Kidney epithelial cell (primary cell): ENCODE data around the gene NCKAP5. TPM values are rescaled to one million over a fixed set of nuclear protein-coding genes. Genes with fewer than 3 reads are reported as not detected.

ENCODE experiments used
- DNase-seq: peaks from one replicate; pipeline ENCODE4 v3.0.0-alpha.2; 2010; ENCODE audit warnings: low read depth
- H3K27me3 ChIP-seq: 2 replicates; pipeline ENCODE4 v1.6.0; 2011; ENCODE audit warnings: low read length; ENCODE audit not compliant: control insufficient read depth, insufficient read depth
- H3K36me3 ChIP-seq: 2 replicates; pipeline ENCODE4 v1.5.1; 2011; ENCODE audit warnings: low read length; ENCODE audit not compliant: control insufficient read depth, insufficient read depth
- H3K4me3 ChIP-seq: 2 replicates; pipeline ENCODE4 v1.5.1; 2011; ENCODE audit warnings: low read depth, mild to moderate bottlenecking, control low read depth, low read length
- total RNA-seq: library from RNA; depleted of rRNA; stranded (reverse); fragments of >200 nt; gene quantifications from 2 replicates; pipeline ENCODE4 v1.2.3, GENCODE V29; 2015
- TF ChIP-seq, protein P1 (sequence below): IDR thresholded peaks from 2 replicates; pipeline ENCODE4 v1.5.1; 2011; ENCODE audit warnings: mild to moderate bottlenecking, moderate library complexity, low read length, control low read depth, inconsistent platforms; ENCODE audit not compliant: insufficient read depth, poor library complexity, severe bottlenecking

NCKAP5 gene
- total RNA-seq, 1 donor from 2014 or later, result 0.33 TPM

DNA sequence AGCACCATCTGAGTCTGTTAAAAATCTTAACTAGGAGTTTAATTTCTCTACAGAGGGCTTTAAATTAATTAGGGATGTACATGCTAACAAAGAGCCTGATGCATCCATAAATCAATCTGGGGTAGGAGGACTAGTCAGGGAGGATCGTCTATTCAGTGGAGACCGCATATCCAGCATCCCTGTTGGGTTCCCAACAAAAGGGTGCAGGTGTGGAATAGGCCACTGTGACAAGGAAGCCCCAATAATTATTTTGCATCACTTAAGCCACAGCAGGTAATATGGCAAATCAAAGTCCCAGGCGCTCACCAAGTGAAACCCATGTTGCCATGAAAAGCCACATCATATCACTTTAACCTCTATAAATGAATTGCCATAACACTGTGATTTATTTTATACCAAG, 392.3 kb downstream of the NCKAP5 start:
- DNase-seq, result no peak
- H3K4me3 ChIP-seq, result no peak overlapping the region
- H3K36me3 ChIP-seq, result no peaks in the 10 kb centered on the region
- TF ChIP-seq, protein P1, sequence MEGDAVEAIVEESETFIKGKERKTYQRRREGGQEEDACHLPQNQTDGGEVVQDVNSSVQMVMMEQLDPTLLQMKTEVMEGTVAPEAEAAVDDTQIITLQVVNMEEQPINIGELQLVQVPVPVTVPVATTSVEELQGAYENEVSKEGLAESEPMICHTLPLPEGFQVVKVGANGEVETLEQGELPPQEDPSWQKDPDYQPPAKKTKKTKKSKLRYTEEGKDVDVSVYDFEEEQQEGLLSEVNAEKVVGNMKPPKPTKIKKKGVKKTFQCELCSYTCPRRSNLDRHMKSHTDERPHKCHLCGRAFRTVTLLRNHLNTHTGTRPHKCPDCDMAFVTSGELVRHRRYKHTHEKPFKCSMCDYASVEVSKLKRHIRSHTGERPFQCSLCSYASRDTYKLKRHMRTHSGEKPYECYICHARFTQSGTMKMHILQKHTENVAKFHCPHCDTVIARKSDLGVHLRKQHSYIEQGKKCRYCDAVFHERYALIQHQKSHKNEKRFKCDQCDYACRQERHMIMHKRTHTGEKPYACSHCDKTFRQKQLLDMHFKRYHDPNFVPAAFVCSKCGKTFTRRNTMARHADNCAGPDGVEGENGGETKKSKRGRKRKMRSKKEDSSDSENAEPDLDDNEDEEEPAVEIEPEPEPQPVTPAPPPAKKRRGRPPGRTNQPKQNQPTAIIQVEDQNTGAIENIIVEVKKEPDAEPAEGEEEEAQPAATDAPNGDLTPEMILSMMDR, result no peak
- no peaks in the 10 kb centered on the region for H3K27me3 ChIP-seq

DNA sequence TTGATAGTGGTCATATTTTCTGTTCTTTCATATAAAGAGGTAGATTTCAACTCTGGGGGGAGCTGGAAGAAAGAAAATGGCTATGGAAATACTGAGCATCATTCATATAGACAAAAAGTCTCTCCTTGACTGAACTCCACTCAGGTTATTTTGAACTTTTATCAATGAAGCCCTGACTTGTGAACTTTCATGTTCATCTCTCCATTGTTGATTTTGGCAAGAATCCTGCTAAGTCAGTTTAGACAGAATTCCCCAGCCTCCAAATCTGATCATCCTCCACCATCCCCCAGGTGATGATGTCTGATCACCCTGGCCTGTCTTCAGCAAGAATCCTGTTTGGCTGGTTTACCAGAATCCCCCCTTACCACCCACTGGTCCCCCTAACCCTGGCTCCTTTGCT, 395.0 kb downstream of the NCKAP5 start:
- Histone ChIP-seq H3K4me3 (no peak overlapping the region), H3K27me3 (no peaks in the 10 kb centered on the region), H3K36me3 (no peaks in the 10 kb centered on the region)
- no peak for DNase-seq
- TF ChIP-seq, protein P1, result no peak

DNA sequence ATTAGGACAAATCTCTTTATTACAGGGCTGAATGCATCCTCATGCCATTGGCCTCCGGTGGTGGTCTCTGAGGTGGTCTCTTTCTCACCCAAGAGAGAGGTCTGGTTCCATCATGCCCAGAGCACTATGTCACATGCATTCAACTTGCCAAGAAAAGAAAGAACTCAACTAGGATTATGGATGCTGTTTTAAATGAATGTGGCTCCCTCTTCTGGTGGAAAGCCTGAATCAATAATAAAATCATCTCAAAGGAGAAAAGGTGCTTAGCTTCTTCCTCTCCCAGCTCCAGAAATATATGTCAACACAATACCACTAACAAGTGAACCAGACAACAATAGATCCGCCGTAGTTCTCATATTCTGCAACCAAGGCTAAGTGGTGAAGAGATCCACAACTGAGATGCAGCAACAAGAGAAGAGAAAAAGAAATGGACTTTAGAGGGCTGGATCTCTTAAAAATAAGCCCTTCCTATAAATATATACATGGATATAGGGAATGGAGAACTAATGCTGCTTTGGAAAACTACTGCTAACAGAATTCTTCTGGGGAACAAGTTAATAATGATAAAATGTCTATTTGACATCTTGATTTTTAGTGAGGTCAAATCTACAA, 396.8 kb downstream of the NCKAP5 start:
- Histone ChIP-seq H3K36me3 (no peaks in the 10 kb centered on the region), H3K27me3 (no peaks in the 10 kb centered on the region), H3K4me3 (no peak overlapping the region)
- TF ChIP-seq, protein P1, result peak; percentile 55
- no peak for DNase-seq

DNA sequence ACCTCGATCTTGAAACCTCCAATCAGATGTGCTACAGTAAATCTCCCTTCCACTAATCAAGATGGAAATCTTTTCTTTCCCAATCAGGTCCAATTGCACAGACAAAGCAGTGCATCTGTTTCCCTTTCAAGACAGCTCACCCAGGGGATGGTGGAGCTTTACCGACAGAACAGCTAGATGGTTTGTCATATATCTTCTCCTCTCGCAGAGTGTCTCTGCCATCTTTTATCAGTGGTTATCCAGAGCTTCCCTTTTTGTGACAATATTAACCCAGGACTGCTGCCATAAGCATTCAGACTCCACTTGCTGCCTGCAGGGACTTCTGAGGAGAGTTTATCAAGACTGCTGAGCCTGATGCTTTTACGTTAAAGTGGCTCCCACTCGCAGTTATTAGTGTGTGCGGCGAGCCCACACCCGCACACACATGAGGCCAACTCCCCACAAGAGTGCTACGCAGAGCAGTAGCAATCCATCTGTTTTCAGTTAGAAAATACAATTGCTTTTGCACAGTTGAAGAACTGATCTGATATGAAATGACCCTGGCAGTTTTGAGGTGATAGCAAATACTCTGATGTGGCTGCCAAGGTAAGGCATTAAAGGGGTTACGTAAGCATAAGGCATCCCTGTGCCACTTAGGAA, 398.9 kb downstream of the NCKAP5 start:
- TF ChIP-seq, protein P1, result no peak
- Histone ChIP-seq H3K4me3 (no peak overlapping the region), H3K27me3 (no peaks in the 10 kb centered on the region), H3K36me3 (no peaks in the 10 kb centered on the region)
- no peak for DNase-seq

DNA sequence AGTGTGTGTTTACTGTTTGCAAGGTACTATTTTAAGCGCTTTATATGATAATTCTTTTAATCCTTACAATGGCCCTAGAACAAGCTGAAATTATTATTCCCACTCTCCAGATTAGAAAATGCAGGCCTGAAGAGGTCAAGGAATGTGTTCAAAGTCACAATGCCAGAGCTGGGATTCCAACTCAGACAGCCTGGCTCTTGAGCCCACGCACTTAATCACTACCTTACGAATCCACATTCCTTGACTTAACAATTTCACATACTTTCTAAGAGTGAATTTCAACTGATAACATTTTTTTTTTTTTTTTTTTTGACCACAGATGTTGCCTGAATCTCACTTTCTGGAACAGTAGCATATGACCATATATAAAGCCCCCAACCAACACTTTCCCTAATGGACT, 400.3 kb downstream of the NCKAP5 start:
- no peak for DNase-seq
- H3K27me3 ChIP-seq, result no peaks in the 10 kb centered on the region
- no peaks in the 10 kb centered on the region for H3K36me3 ChIP-seq
- TF ChIP-seq, protein P1, result no peak
- no peak overlapping the region for H3K4me3 ChIP-seq

DNA sequence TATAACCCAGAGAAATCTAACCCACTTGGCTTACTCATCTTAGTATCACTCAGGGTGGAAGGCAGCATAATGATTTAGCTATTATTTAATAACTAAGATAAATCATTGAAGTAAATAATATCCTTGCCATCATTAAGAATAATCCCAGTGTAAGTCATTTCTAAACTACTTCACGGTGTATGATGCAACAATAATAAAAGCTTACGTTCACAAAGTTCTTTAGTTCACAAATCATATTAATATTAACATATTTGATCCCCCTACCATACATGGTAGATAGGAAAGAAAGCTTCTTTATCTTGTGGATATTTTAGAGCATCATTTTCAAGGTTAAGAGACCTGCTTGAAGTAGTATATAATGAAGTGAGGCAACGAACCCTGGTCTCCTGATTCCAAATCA, 401.0 kb downstream of the NCKAP5 start:
- H3K4me3 ChIP-seq, result no peak overlapping the region
- no peaks in the 10 kb centered on the region for H3K36me3 ChIP-seq
- H3K27me3 ChIP-seq, result no peaks in the 10 kb centered on the region
- TF ChIP-seq, protein P1, result no peak
- no peak for DNase-seq
